Adipocyte (in vitro differentiated cells): ENCODE measurements around the gene ZNF683.

ENCODE experiments used
- DNase-seq: peaks from one replicate; pipeline ENCODE4 v3.0.0-alpha.2; 2015; ENCODE audit warnings: low read depth
- H3K27me3 ChIP-seq: replicated peaks from 2 replicates; pipeline ENCODE4 v1.7.0; 2013; ENCODE audit warnings: mild to moderate bottlenecking, low read length, moderate library complexity; ENCODE audit not compliant: control insufficient read depth, insufficient read depth
- H3K36me3 ChIP-seq: 2 replicates; pipeline ENCODE4 v1.7.0; 2013; ENCODE audit warnings: low read length, mild to moderate bottlenecking, moderate library complexity; ENCODE audit not compliant: control insufficient read depth, insufficient read depth, severe bottlenecking
- H3K4me1 ChIP-seq: 2 replicates; pipeline ENCODE4 v1.7.0; 2013; ENCODE audit warnings: mild to moderate bottlenecking, low read length, moderate library complexity; ENCODE audit not compliant: control insufficient read depth, insufficient read depth
- H3K4me3 ChIP-seq: 2 replicates; pipeline ENCODE4 v1.7.0; 2013; ENCODE audit warnings: mild to moderate bottlenecking, low read length, moderate library complexity
- H3K9ac ChIP-seq: 2 replicates; pipeline ENCODE4 v1.7.0; 2013; ENCODE audit warnings: mild to moderate bottlenecking, low read length, moderate library complexity
- H3K9me3 ChIP-seq: 2 replicates; pipeline ENCODE4 v1.7.0; 2013; ENCODE audit warnings: mild to moderate bottlenecking, low read length, moderate library complexity; ENCODE audit not compliant: control insufficient read depth

Gene ZNF683

GRCh38 chr1:26315874-26316850 lies 56.4 kb downstream of the ZNF683 start:
- no peaks in the 10 kb centered on the region for H3K36me3 ChIP-seq
- H3K4me1 ChIP-seq = peaks cover 37% of the 10 kb centered on the region
- peak overlapping the region; percentile 64 for H3K9ac ChIP-seq
- DNase-seq = no peak
- no peak overlapping the region for H3K4me3 ChIP-seq
- H3K27me3 ChIP-seq = no peaks in the 10 kb centered on the region
- no peaks in the 10 kb centered on the region for H3K9me3 ChIP-seq

GRCh38 chr1:26314501-26314900 lies 58.0 kb downstream of the ZNF683 start:
- H3K27me3 ChIP-seq = no peaks in the 10 kb centered on the region
- no peak for DNase-seq
- H3K36me3 ChIP-seq = no peaks in the 10 kb centered on the region
- peaks cover 35% of the 10 kb centered on the region for H3K4me1 ChIP-seq
- peak overlapping the region; percentile 64 for H3K9ac ChIP-seq
- H3K9me3 ChIP-seq = no peaks in the 10 kb centered on the region
- no peak overlapping the region for H3K4me3 ChIP-seq
